ENCODE data around the gene ADAMTS2. TPM values are rescaled to one million over a fixed set of nuclear protein-coding genes. Genes with fewer than 3 reads are reported as not detected.

The ADAMTS2 gene
- total and polyA plus RNA-seq, 2 of the 4 experiments (the other 2 are of a cell fraction): 19.0 to 58.8 TPM

- DNase-seq: no peak
- no peak overlapping the region for H2BK20ac ChIP-seq (ENCODE audit: low read depth, low read length)
- in situ Hi-C loops (cut with MboI; ENCODE audit: low sequenced_read_pairs): no loop called here
- no peak overlapping the region for H4K5ac ChIP-seq (ENCODE audit: low read depth, low read length)
- no peak overlapping the region for H3K56ac ChIP-seq (ENCODE audit: extremely low read depth, insufficient read depth, low read length)
- dilution Hi-C loops (cut with HindIII; ENCODE audit: low sequenced_read_pairs, unreplicated experiment): no loop called here
- no peak overlapping the region for H2AK9ac ChIP-seq (replicated peaks; ENCODE audit: low read depth, low read length, poor library complexity)
- peaks cover 3% of the 10 kb centered on the region; the same call in 1 of the 2 replicates for H3K27me3 ChIP-seq (ENCODE audit: control insufficient read depth, insufficient read depth, low read length)
- no peaks in the 10 kb centered on the region for H4K20me1 ChIP-seq (ENCODE audit: insufficient read depth, low read length)
- no peak for ATAC-seq (ENCODE audit: low read depth)
- H2BK120ac ChIP-seq (ENCODE audit: low read depth, low read length): no peak overlapping the region
- H3K4me2 ChIP-seq (ENCODE audit: low read depth, low read length): no peak overlapping the region
- H4K8ac ChIP-seq (ENCODE audit: low read depth in 2 of 2, low read length in 2 of 2): no peak overlapping the region
- no peak overlapping the region for H3K18ac ChIP-seq (ENCODE audit: low read depth, low read length)
- H3K4ac ChIP-seq (ENCODE audit: low read depth, low read length): no peak overlapping the region
- H3K36me3 ChIP-seq (ENCODE audit: control insufficient read depth, insufficient read depth, low read length): no peaks in the 10 kb centered on the region
- no peak overlapping the region for H2BK15ac ChIP-seq (ENCODE audit: low read depth, low read length)
- intact Hi-C loops (cut with micrococcal nuclease): no loop called here
- BruUV-seq (replicated peaks): no TSS peak
- no peak overlapping the region for H2AFZ ChIP-seq (replicated peaks; ENCODE audit: low read length, poor library complexity)
- no peaks in the 10 kb centered on the region for H3K9me3 ChIP-seq (ENCODE audit: control insufficient read depth, insufficient read depth, low read length)
- H3K4me1 ChIP-seq (ENCODE audit: control insufficient read depth, insufficient read depth, low read length): no peaks in the 10 kb centered on the region; the same call in 1 of the 2 replicates
- H3K9ac ChIP-seq (ENCODE audit: low read depth, low read length): no peak overlapping the region
- H3K79me1 ChIP-seq (ENCODE audit: low read depth in 1 of 2, low read length in 2 of 2): no peaks in the 10 kb centered on the region
- ChIA-PET POLR2A (ENCODE audit: unreplicated experiment) (no interaction called here), CTCF (no interaction called here)
- H2BK5ac ChIP-seq (ENCODE audit: low read depth, low read length, poor library complexity, severe bottlenecking): no peak overlapping the region
- no peak overlapping the region for H3K4me3 ChIP-seq (ENCODE audit: insufficient read depth, low read depth, low read length)
- no peak overlapping the region for H2AK5ac ChIP-seq (ENCODE audit: low read depth, low read length)
- TF ChIP-seq NFE2L2 (IDR thresholded peaks at IDR 0.05; ENCODE audit: low read depth, low read length) (no peak), ELK1 (IDR thresholded peaks at IDR 0.05; ENCODE audit: borderline replicate concordance, low read depth, low read length) (no peak), SMC3 (IDR thresholded peaks at IDR 0.05; ENCODE audit: low read depth, low read length) (no peak), BHLHE40 (IDR thresholded peaks at IDR 0.05; ENCODE audit: low read depth, low read length) (no peak), RAD21 (IDR thresholded peaks at IDR 0.05; ENCODE audit: low read length) (no peak), RCOR1 (IDR thresholded peaks at IDR 0.05; ENCODE audit: insufficient replicate concordance, low read length) (no peak), CHD1 (IDR thresholded peaks at IDR 0.05; ENCODE audit: low read depth, low read length) (no peak), MAFK (IDR thresholded peaks at IDR 0.05; ENCODE audit: low read depth, low read length) (no peak), RFX5 (IDR thresholded peaks at IDR 0.05; ENCODE audit: low read depth, low read length) (no peak), CEBPB (IDR thresholded peaks at IDR 0.05; ENCODE audit: low read depth, low read length) (no peak), MAZ (IDR thresholded peaks at IDR 0.05; ENCODE audit: borderline replicate concordance, low read depth, low read length) (no peak), CTCF (conservative IDR thresholded peaks at IDR 0.05; ENCODE audit: low read depth, low read length) (no peak), POLR2A (IDR thresholded peaks at IDR 0.05; ENCODE audit: low read depth, low read length) (no peak), USF2 (IDR thresholded peaks at IDR 0.05; ENCODE audit: low read depth, low read length) (no peak), FOS (IDR thresholded peaks at IDR 0.05; ENCODE audit: low read depth, low read length) (no peak), MXI1 (IDR thresholded peaks at IDR 0.05; ENCODE audit: borderline replicate concordance, low read depth, low read length) (no peak)
- H3K27ac ChIP-seq (ENCODE audit: insufficient read depth, low read length): no peak overlapping the region
- H3K23ac ChIP-seq (ENCODE audit: low read depth, low read length): no peak overlapping the region
- H3K14ac ChIP-seq (replicated peaks; ENCODE audit: low read depth, low read length): no peak overlapping the region
- no CpG with 5 or more reads among the region's 6 CpGs for WGBS, 2 experiments (ENCODE audit: extremely low coverage in 2 of 2, insufficient read length in 1 of 2)
- no peaks in the 10 kb centered on the region for H3K9me1 ChIP-seq (ENCODE audit: insufficient read depth, low read length)
- H4K91ac ChIP-seq (ENCODE audit: insufficient read depth, low read depth, low read length): no peak overlapping the region
Measured at GRCh38 chr5:179369530-179369884, 24.2 kb upstream of the ADAMTS2 start.
